HCT116 (cell line): Measurements from ENCODE around the gene STT3B.

Experiments
- CTCF ChIP-seq, 3 experiments: fragments of 200-600 bp in 1 of 3; sonication (generic) in 1 of 3; IDR thresholded peaks in 2 of 3; conservative IDR thresholded peaks in 1 of 3; 2 replicates each; pipeline ENCODE4 v1.5.1; 2012 to 2017; ENCODE audit warnings: low read depth in 2 of 3, low read length in 2 of 3, antibody characterized with exemption in 1 of 3, borderline replicate concordance in 1 of 3, control low read depth in 1 of 3, mild to moderate bottlenecking in 1 of 3, mixed read lengths in 1 of 3, mixed run types in 1 of 3, moderate library complexity in 1 of 3; ENCODE audit not compliant: insufficient read depth in 1 of 3
- ELF1 ChIP-seq: IDR thresholded peaks from 2 replicates; pipeline ENCODE4 v1.6.1; 2012; ENCODE audit warnings: low read depth, borderline replicate concordance
- EZH2 ChIP-seq: fragments of 200-600 bp; sonication (generic); IDR thresholded peaks from 2 replicates; pipeline ENCODE4 v1.6.1; 2017; ENCODE audit warnings: antibody characterized with exemption, mixed run types
- EZH2phosphoT487 ChIP-seq: fragments of 200-600 bp; IDR thresholded peaks from 2 replicates; pipeline ENCODE4 v1.6.1; 2018; ENCODE audit warnings: antibody characterized with exemption, borderline replicate concordance
- JUND ChIP-seq: IDR thresholded peaks from 2 replicates; pipeline ENCODE4 v1.6.1; 2012
- POLR2A ChIP-seq: IDR thresholded peaks from 2 replicates; pipeline ENCODE4 v1.7.0; 2011; ENCODE audit warnings: borderline replicate concordance; ENCODE audit not compliant: insufficient read depth, insufficient read length; ENCODE audit errors: extremely low read depth
- POLR2AphosphoS5 ChIP-seq: IDR thresholded peaks from 2 replicates; pipeline ENCODE4 v1.6.1; 2011; ENCODE audit warnings: mild to moderate bottlenecking, low read depth, low read length, moderate library complexity
- RAD21 ChIP-seq: IDR thresholded peaks from 2 replicates; pipeline ENCODE4 v1.6.1; 2012; ENCODE audit warnings: low read depth, mild to moderate bottlenecking
- SRF ChIP-seq: IDR thresholded peaks from 2 replicates; pipeline ENCODE4 v1.6.1; 2012; ENCODE audit warnings: low read depth
- YY1 ChIP-seq: IDR thresholded peaks from 2 replicates; pipeline ENCODE4 v1.6.1; 2011; ENCODE audit warnings: low read length, low read depth, moderate library complexity, mild to moderate bottlenecking; ENCODE audit not compliant: insufficient replicate concordance; ENCODE audit errors: extremely low read depth
- ZBTB33 ChIP-seq: IDR thresholded peaks from 2 replicates; pipeline ENCODE4 v1.6.1; 2011; ENCODE audit warnings: mild to moderate bottlenecking, low read length, moderate library complexity; ENCODE audit not compliant: insufficient replicate concordance; ENCODE audit errors: extremely low read depth

- TF ChIP-seq POLR2AphosphoS5 (no peak), YY1 (no peak), CTCF (IDR thresholded peaks at IDR 0.05 in 2 of 3, conservative IDR thresholded peaks at IDR 0.05 in 1 of 3; ENCODE audit: borderline replicate concordance in 1 of 3, insufficient read depth in 1 of 3, low read depth in 2 of 3, low read length in 2 of 3) (no peak), POLR2A (no peak), RAD21 (no peak), EZH2 (no peak), ELF1 (no peak), SRF (no peak), JUND (no peak), EZH2phosphoT487 (no peak), ZBTB33 (no peak)
Observed at GRCh38 chr3:31670136-31670535, 137.4 kb downstream of the STT3B start.
